Measurements from ENCODE around the gene DAB2IP.

The DAB2IP gene

DNA sequence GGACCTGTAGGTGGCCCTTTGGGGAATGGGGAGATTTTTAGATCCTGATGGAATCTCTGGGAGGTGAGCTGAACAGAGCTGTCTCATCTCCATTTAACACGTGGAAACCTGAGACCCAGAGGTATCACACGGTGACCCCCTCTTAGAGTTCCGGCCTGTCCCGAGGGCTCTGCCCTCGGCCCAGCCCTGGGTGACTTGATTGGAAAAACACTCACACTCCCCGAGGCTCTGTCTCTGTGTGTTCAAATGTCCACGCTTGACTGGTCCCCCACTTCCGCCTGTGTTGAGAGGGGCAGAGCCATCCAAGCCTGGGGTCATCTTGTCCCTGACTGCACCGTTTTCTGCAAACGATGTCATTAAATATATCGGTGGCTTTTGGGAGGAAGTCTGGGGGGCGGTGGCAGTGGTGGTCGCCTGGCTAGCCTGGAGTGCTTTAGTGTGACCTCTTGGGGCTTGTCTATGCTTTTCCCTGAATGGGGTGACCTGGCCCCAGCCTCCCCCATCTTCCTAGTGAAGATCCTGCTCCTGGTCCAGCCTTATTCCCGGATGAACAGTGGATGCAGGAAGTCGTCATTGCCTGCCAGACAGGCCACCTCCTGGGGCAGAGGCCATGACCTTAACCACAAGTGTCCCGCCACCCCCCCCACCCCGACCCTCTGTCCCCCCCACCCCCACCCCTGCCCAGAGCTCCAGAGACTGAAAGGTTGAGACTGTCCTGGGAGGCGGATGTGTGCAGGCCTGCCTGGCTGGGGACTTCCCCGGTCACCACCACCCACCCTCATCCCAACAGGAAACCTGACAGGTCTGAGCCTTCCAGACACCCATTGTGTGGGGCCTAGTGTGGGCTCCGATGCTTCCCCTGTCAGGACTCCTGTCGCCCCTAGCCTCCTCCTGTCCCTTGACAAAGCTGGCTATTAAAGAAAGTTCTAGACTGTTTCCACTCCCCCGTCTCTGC lies 5.3 kb upstream of the DAB2IP start:
- no peak for DNase-seq

DNA sequence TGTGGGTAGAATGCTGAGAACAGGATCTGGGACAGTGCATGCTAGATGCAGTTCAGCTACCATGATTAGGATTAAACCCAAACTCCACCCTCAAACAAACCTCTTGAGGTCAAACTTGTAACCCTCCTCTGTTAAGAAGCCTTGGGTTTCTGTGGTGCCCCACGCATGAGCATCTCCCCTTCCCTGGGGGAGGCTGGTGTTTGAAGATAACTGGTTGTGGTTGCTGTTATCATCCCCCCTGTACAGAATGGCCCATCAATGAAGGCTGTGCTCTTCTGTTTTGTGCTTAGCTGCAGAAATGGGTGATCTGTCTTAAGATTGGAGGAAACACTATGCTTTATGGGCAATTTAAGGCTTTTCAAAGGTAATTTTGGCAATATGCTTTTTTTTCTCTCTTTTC lies 4.4 kb upstream of the DAB2IP start:
- DNase-seq: no peak

DNA sequence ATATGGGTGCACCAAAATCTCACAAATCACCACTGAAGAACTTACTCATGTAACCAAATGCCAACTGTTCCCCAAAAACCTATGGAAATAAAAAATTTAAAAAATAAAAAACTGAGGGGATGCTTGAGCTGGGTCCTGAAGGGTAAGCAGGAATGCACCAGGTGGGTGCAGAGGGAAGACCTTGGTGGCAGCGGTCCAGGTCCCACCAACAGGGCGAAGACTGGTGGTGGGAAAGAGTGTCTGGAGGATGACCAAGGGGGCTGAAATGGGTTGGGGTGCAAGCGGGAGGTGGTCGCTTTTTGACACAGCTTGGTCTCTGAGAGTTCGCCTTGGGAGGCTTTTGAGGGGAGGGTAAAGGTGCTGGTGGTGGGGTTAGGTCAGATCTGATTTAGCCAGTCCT lies 3.3 kb upstream of the DAB2IP start:
- no peak for DNase-seq

DNA sequence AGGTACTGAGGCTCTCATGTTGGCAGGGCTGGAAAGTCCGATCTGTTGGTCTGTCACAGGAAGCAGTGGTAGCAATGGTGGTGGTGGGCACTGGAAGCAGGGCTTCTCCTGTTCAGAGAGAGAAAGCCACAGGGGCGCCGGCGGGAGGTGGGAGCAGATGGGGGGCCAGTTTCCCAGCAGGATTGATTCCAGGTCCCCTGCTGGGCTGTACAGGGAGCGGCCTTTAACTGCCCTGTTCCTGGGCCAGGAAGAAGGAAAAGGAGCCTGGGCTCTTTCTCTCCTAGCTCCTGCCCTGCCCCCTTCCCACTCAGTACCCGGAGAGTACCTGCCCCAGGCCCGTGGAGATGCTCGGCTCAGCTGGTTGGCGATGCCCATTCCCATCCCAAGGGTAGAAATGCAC lies 2.6 kb upstream of the DAB2IP start:
- DNase-seq: no peak

DNA sequence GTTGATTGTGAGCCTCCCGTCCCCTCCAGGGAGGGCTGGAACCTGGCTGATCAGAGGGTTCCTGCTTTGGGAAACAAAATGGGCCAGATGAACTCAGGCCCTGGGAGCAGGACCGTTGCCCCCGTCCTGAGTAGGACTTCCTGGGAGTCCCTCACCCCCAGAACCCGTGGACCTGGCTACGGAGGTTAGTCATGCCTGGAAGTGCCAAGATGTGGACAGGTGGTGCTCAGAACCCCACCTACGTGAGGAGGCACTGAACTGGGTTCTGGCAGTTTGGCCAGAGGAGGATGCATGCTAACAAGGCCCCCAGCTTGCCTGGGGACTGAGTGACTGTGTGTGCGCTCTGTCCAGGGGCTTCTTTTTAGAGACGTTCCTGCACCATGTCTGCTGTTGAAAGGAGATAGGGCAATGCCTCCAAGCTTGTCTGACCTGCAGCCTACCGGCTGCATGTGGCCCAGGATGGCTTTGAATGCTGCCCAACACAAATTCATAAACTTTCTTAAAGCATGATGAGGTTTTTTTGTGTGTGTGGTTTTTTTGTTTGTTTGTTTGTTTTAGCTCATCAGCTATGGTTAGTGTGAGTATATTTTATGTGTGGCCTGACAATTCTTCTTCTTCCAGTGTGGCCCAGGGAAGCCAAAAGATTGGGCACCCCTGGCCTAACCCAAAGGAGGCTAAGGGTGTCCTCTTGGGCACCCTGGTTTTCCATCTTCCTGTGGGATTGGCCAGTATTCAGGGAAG lies 1.8 kb upstream of the DAB2IP start:
- DNase-seq: no peak

DNA sequence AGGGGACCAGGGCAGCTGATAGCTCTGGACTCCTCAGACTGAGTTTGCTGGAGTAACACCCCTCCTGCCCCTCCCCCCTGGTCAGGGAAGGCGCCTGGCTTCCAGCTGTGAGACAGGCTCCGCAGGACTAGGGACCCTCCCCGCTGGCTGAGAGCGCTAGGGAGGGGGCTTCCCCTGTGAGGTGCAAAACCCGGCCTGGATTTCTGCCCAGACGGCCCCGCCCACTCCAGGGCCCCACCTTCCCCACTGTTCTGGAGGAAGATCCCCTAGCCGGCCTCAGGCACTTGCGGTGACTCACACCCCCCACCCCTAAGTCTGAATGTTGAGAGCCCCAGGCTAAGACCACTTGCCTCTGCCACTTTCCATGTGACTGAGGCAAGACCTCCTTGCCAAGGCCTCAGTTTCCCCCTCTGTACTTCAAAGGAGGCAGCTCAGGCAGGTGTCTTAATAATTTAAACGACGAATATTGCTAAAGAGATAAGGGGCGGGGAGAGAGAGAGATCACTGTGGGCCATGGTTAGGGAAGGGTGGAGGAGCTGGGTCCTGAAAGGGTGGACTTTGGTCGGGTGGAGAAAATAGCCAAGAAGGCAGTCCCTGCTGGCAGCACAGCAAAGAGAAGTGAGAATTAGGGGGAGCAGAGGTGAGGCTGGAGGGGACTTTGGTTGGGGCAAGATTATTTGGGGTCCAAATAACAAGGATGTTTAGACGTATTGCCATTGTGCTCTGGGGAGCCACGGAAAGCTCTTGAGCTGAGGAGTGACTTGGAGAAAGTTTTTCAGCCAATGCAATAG lies 1.0 kb upstream of the DAB2IP start:
- peak; percentile 21 for DNase-seq

DNA sequence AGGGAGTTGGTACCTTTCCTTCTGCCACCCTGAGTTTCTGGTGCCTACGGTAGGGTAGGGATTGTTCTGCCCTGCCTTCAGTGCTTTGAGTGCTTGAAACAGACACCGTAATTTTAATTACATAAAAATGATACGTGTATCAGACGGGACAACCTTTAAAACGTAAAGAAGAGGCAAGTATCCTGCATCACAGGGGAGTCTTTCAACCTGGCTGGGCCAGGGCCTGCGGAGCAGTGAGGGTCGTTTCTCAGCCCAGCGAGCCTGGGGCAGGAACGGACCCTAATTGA lies 483 bp upstream of the DAB2IP start:
- no peak for DNase-seq

DNA sequence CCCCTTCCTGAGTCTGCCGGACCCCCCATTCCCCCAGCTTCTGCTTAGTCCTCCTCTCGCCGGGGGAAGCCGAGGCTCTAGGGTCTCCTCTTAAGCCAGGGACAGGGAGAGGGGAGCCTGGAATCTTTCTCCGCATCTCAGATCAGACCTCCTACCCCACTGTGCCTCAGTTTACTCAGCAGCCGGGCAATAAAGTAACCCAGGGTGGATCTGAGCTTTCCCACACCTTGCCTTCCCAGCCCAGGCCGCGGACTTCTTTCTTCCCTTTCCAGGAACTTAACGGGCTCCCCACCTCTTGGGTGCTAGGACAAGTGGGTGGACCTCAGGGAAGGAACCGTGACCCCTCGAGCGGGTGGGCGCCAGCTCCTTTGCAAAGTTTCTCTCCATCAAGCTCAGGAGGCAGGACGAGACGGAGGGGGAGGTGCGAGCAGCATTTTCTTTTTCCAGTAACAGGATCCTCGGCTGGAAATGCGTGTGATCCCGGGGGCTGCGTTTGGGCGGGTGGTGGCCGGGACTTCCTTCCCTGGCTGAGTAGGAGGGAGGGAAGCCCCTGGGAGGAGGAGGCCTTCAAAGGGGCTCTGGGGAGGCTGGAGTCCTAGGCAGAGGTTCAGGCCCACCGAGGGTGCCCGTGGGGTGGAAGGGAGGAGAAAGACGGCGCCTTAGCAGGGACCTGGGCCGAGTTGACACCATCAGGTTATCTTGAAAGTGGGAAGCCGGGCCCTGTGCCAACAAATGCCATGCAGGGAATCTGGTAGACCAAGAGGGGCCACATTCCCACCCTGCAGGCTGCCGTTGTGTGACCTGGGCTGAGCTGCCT lies 795 bp downstream of the DAB2IP start:
- DNase-seq: no peak

DNA sequence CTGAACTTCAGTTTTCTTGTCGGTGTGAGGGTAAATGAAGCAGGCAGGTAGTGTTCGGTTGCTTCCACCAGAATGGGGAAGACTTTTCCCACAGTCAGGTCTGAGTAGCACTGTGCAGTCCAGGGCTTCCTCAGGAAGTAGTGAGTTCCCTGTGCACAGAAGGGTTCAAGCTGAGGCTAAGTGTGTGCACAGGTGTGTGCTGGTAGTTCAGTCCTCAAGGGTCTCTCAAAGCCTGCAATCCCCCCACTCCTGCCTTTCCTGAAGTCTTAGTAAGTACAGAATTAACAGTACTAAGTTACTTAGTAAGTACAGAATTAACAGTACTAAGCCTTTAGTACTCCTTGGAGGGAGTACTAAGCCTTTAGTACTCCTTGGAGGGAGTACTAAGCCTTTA lies 1.4 kb downstream of the DAB2IP start:
- DNase-seq: no peak

DNA sequence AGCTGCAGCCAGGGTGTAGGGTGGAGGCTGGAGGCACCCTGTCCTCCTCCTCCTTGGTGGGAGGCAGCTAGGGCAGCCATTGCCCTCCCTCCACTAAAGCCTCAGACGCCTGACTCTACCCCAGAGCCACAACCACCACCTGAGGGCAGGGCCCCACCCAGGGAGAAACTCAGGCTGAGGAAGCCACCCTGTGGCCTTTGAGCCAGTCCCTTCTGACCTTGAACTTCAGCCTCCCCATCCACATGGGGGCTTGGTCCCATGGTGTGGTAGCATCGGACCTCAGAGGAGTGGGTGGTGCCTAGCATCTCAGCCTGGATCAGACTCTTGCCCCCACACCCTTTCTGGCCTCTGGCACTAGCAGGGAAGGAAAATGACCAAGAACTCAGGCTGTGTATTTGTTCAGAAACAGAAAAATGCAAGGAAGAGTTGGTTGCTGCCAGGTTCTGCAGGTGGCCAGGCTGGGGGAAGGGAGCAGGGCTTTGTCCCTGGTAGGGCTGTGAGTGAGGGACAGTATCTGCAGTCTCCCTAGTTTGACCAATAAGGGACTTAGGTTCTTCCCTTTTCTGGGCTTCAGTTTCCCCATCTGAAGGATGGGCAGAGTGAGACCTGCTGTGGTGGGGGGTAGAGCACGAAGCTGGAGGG lies 3.2 kb downstream of the DAB2IP start:
- no peak for DNase-seq

DNA sequence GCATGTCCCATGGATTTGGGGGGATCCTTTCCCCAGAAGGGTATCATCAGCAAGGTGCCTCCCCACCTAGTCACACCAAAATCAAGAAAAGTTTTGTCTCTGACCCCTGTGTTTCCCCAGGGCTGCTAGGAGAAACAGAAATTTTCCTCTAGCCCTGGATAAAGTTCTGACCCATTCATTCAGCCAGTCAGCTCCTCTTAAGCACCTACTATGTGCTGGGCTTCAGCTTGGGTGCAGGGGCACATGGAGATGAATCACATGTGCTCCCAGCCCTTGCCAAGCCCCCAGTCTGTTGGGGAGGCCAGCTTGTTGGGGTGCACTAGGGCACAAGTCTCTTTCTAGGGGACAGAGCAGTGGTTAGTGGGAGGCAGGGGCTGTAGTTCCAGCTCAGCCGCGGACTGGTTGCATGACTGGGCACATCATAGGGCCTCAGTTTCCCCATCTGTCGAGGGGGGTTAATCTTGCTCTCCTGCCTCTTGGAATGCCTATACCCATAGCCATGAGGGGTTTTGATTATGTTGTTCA lies 3.9 kb downstream of the DAB2IP start:
- no peak for DNase-seq

DNA sequence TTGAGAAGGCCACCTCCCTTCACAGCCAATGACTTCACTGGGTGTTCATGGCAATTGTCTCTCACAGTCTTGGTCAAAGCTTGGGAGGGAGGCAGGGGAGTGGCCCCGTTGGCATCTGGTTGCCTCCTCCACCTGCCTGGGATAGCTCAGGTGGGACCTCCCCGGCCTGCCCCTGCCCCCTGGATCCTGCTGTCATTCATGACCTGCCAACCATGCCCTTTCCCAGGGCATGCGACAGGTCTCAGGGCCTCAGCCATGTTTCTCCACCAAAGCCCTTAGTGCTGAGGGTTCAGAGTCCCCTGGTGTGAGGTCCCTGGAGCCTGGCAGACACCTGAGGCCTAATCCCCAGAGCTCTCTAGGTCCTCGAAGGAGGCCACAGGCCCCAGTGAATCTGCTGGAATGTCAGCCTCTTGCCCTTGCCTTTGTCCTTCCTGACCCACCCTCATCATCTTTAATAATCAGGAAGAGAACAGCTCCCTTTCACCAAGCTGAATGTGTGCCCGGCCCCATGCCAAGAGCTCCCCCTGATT lies 5.6 kb downstream of the DAB2IP start:
- no peak for DNase-seq

DNA sequence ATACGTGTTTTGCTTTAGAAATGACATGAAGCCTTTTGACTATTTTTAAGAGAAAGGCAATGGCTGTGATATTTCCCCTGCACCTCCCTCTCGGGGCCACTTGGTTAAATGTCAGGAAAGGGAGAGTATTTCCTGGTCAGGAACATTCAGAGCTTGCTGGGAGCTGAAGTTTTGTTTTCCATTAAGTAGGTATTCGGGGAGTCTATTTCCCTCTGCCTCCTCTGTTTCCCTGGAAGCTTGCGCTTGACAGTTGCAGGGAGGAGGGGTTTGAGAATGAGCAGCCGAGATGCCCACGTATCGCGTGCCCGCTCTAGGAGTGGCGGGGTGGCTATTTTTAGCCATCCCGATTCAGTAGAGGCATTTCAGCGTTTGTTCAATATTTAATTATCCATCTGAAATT lies 6.7 kb downstream of the DAB2IP start:
- no peak for DNase-seq

DNA sequence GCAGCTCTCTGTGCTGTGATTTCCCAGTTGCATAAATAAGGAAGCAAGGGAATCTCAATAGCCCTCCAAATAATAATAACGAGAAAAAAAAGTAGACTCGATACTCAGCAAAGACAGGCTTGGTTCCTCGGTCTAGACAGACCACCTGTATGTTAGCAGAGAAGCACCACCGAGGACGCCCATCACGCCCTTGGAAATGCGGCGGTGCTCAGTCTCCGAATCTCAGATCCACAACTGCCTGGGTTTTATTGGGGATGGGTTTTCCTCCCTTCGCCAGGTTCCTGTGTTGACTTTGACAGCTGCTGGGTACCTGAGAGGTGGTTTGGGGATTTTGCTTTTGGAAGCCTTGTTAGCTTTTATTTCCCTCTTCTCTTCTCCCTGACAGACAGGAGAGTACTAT lies 7.2 kb downstream of the DAB2IP start:
- no peak for DNase-seq

DNA sequence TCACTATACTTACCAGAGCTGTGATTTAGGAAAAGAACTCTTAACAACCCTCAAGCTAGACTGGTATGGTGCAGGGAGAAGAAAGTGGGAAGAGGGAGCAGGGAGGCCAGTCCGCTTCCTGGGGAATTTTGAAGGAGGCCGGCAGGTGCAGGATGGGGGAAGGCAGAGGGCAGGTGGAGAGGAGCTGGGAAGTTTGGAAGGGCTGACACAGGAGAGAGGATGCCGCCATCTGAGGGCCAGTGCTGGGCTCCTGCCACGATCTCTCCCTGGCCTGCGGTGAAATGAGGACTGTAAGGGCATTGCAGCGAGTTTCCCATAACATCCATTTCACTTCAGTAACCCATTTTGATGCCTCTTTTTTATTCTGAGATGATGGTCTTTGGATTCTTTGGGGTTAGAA lies 8.9 kb downstream of the DAB2IP start:
- no peak for DNase-seq

DNA sequence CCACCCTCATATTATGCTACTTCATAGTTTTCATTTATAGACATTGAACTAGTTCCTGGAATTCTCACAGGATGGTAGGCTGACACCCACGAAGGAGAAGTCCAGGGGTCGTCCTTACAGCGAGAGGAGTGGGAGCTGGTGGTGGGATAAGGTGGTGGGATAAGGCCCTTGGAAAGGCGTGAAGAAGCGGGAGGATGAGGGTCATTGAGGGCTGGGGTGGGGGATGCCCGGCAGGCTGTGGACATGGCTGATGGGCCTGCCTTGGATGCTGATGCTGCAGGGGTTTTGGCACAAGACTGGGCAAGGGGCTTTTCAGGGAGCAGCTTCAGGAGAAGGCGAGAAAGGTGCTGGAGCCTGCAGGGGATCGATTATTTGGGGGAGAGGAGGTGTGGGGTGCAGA lies 9.4 kb downstream of the DAB2IP start:
- no peak for DNase-seq

DNA sequence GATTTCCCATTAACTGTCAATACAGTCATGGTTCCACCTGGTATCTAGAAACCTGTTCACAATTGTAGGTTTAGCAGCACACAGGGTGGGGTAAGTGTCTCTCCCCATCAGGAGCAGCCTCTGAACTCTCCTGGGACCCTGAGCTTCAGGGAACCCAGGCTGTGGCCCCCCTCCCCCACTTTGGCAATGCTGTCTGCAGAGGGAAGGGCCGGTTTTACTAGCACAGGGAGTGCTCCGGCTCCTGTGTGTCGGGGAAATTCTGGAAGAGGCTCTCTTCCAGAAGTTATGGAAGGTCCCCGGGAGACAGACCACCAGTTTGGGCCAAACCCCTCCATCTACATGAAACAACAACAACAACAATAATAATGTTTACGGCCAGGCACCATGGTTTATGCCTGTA lies 9.9 kb downstream of the DAB2IP start:
- DNase-seq: no peak

DNA sequence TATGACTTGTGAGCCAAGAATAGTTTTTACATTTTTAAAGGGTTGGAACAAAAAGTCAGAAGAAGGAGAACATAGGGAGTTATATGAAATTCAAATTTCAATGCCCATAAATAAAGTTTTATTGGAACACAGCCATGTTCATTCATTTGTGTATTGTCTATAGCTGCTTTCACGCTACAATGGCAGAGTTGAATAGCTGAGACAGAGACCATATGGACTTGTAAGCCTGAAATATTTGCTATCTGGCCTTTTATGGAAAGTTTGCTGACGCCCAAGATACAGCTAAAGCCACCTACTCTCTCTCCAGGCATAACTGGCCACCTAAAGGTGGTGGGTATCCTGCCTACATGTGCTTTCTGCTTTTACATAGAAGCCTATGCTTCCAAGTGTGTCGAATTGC lies 10.9 kb downstream of the DAB2IP start:
- no peak for DNase-seq

DNA sequence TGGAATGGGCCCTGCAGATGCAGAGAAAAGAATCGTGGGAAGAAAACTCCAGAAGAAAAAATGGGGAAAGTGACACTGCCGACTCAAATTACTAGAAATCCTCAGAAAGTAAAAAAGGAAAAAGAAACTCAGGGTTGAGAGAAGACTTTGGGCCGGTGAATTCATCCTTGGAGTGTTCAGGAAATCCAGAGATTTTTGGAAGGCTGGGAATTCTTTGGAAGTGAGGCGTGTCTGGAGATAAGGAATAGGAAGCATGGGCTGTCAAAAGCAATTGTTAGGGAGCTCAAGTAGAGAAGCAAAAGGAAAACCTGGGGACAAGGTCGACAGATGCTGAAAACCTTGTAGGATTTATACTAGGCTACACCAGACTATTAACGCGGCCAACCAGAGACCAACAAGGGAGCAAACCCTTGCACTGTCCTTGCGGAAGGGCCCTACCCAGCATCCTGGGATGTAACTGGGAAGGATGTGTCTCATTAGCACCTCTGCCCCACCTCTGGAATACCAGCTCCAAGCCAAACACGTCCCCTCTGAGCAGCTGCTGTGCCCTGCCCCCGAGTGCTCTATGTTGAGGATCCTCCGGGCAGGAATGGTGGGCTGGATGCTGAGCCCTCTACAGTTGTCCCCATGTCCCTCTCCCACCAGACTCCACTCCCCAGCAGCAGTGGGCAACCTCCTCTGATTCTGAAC lies 11.6 kb downstream of the DAB2IP start:
- DNase-seq: no peak

DNA sequence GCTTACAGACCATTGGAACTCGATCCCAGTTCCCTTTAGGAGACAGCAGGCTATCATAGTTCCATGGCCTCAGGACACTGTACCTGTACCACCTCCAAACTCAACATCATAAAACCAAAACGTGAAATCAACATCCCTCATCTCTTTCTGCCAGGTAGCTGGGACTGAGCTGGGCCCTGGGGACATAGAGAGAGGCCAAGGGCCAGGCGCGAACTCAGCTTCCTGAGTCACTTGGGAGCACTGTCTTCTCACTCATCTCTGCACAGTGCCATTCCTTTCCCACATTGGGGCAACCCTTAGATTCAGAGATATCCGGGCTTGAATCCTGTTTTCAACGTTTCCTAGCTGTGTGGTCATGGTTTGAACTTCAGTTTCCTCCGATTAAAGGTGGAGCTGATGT lies 12.2 kb downstream of the DAB2IP start:
- no peak for DNase-seq

DNA sequence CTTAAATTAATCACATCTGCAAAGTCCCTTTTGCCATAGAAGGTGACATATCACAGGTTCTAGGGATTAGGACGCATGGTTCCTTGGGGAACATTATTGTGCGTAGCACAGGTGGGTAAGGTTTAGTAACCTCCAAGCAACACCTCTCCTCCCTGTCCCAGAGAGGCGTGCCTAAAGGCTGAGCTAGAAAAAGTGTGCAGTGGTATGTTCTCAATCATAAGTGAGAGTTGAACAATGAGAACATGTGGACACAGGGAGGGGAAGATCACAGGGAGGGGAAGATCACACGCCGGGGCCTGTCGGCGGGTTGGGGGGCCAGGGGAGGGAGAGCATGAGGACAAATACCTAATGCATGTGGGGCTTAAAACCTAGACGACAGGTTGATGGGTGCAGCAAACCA lies 14.9 kb downstream of the DAB2IP start:
- DNase-seq: no peak

Measured in stimulated activated CD4-positive, alpha-beta T cell treated with anti-CD3 and anti-CD28 coated beads, Interleukin-4, amount 100 ng/mL, for 1 hour (primary cell).